NB4 (cell line): ENCODE measurements around the gene AOPEP.

Source experiments
- DNase-seq: peaks from one replicate; pipeline ENCODE4 v3.0.0; 2010; ENCODE audit warnings: low read depth
- H3K4me3 ChIP-seq: one replicate; pipeline ENCODE4 v1.5.1; 2011; ENCODE audit warnings: mild to moderate bottlenecking, low read depth, low read length, moderate library complexity
- MYC ChIP-seq: IDR thresholded peaks from 2 replicates; pipeline ENCODE4 v1.6.1; 2011; ENCODE audit warnings: low read depth, low read length
- POLR2A ChIP-seq: IDR thresholded peaks from 2 replicates; pipeline ENCODE4 v1.6.1; 2011; ENCODE audit warnings: mild to moderate bottlenecking; ENCODE audit not compliant: insufficient read length; ENCODE audit errors: extremely low read depth
- TF ChIP-seq, protein P1 (sequence below): IDR thresholded peaks from 2 replicates; pipeline ENCODE4 v1.6.1; 2011; ENCODE audit warnings: low read depth, low read length
- TF ChIP-seq, protein P2 (sequence below): IDR thresholded peaks from one replicate; pipeline ENCODE4 v1.5.1; 2012; ENCODE audit warnings: low read depth, low read length

Gene AOPEP

DNA sequence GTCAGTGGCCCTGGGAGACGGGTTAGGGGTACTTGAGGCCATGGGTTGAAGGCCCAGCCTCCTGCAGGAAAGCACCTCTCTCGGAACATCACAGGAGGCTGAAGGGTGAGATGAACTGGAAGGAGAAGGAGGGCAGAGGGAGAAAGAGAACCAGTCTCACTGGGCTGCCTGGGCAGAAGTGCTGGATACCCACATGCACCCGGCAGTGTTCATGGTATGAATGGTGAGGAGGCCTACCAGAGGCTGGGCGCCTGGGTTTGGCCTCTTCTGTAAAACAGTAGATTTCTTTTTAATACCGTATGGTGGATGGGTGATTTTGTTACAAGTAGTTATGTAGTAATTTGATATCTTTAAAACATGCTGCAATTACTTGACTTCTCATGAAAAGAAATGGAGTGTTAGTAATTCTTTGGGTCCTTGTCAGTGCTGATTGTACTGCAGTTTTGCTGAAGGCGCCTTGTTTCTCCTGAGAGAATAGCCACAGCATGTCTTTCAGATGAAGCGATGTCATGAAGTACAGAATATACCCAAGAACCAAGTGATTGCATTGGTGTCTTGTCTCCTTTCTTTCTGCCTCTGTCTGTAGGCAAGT, 332.4 kb downstream of the AOPEP start:
- H3K4me3 ChIP-seq: no peak overlapping the region
- TF ChIP-seq POLR2A: no peak
- TF ChIP-seq MYC: no peak
- TF ChIP-seq, protein P1, sequence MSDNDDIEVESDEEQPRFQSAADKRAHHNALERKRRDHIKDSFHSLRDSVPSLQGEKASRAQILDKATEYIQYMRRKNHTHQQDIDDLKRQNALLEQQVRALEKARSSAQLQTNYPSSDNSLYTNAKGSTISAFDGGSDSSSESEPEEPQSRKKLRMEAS: no peak
- TF ChIP-seq, protein P2, sequence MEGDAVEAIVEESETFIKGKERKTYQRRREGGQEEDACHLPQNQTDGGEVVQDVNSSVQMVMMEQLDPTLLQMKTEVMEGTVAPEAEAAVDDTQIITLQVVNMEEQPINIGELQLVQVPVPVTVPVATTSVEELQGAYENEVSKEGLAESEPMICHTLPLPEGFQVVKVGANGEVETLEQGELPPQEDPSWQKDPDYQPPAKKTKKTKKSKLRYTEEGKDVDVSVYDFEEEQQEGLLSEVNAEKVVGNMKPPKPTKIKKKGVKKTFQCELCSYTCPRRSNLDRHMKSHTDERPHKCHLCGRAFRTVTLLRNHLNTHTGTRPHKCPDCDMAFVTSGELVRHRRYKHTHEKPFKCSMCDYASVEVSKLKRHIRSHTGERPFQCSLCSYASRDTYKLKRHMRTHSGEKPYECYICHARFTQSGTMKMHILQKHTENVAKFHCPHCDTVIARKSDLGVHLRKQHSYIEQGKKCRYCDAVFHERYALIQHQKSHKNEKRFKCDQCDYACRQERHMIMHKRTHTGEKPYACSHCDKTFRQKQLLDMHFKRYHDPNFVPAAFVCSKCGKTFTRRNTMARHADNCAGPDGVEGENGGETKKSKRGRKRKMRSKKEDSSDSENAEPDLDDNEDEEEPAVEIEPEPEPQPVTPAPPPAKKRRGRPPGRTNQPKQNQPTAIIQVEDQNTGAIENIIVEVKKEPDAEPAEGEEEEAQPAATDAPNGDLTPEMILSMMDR: no peak
- no peak for DNase-seq

DNA sequence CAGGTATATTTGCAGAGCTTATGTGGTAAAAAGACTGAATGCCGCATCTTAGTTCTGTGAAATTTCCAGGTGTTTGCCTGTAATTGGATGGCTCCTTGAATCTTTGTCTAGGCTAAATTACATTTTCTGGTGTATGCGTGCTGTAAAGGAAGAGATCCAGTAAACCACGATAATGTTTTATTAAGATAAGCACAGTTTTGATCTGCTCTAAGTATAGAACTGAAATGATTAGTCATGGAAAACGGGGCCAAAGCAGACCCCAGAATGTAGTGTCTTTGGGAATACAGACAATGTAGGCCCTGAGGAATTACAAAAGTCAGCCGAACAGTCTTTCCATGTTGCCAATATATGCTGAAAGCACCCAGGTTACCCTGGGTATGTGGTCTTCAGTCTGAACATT, 333.7 kb downstream of the AOPEP start:
- no peak for DNase-seq
- H3K4me3 ChIP-seq: no peak overlapping the region
- TF ChIP-seq, protein P2: no peak
- TF ChIP-seq, protein P1: no peak
- TF ChIP-seq MYC (no peak), POLR2A (no peak)

DNA sequence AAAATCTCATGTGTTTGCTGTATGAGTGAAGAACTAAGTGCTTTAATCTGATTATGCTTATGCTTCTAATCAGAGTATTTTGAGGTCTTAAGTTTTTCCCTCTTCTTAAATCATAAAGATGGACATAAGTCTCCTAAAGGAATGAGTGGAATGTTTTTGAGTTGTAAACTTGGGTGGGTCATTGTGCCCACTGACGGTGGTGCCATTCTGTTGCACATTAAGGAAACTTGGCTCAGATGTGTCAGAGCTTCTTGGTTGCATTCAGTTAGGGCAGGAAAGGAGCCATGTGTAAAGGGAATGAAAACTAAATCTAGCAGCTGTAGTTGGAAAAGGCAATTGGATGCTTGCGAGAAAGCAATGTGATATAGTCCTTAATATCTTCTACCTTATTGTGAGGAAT, 334.4 kb downstream of the AOPEP start:
- no peak for DNase-seq
- TF ChIP-seq MYC (no peak), POLR2A (no peak)
- TF ChIP-seq, protein P1: no peak
- TF ChIP-seq, protein P2: no peak
- no peak overlapping the region for H3K4me3 ChIP-seq

DNA sequence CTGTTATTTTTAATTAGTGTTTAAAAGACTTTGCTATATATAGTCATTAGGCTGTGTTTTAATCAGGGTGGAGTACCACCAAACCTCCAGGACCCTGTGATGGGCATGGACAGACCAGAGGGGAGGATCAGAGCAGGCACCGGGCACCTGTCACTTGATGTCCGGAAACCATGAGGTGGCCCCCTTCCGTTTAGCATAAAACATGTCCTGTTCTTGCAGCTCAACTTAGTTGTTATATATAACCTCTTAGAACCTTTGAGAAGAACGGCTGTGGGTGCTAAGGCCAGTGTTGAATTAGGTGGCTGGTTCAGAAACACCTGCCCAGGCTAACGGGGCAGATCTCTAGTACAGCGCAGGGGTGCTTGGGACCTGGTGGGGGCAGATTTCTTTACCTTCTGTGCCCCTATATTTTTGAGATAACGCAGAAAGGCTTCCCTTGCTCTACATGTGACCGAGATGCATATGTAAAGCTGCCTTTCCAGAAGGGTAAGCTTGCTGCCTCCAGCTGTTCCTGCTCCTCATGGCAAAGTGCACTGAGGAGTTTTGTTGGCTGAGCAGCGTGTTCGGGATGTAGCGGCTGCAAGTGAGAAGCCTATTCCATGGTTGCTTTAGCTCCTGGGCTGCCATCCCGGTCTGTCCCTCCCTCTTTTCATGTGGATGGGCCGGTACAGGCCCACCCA, 335.6 kb downstream of the AOPEP start:
- H3K4me3 ChIP-seq: no peak overlapping the region
- TF ChIP-seq MYC (no peak), POLR2A (no peak)
- TF ChIP-seq, protein P1: no peak
- TF ChIP-seq, protein P2: no peak
- DNase-seq: no peak

DNA sequence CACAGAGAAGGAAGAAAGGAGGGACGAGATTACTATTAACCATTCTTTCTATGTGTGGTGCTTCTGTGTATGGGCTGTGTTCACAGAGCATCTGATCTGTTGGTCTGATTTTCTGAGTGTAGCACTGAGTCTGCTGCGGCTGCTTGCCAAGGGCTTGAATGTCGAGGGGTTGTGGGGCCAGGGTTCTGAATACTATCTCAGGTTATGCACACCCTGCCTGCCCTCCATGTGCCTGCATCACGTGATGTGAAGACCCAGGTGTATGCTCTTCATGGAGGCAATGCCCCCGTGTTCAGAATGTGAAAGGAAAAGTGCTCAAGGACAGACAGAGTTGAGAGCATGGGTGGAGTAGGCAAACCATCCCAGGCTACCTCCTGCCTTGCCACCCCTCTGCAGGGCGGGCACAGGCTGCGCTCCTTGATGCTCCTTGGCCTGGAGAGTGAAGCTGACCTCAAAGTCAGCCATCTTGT, 336.1 kb downstream of the AOPEP start:
- DNase-seq: no peak
- TF ChIP-seq, protein P2: no peak
- TF ChIP-seq MYC (no peak), POLR2A (no peak)
- TF ChIP-seq, protein P1: no peak
- no peak overlapping the region for H3K4me3 ChIP-seq

DNA sequence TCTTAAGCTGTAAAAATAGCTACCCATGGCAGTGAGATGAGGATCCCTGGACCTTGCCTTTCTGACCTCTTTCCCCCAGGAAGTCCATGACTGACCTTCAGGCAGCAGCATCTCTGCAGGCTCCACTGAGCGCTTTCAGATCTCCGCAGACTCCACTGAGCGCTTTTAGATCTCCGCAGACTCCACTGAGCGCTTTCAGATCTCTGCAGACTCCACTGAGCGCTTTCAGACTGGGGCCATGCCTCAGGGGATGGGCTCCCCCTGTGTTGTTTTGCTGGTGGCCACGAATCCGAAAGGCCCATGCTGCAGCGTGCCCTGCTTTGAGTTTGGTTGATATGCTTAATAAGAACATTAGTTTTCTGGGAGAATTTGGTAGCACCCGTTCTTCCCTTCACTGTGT, 336.8 kb downstream of the AOPEP start:
- TF ChIP-seq, protein P1: no peak
- H3K4me3 ChIP-seq: no peak overlapping the region
- DNase-seq: no peak
